IMR-90 (cell line): ENCODE results near the gene GADL1. TPM values are rescaled to one million over a fixed set of nuclear protein-coding genes. Genes with fewer than 3 reads are reported as not detected.

ENCODE experiments used
- ATAC-seq: fragments of 200-7000 bp; cut with Tn5 transposase; 2 replicates; pipeline ENCODE4 v1.9.1; 2020; ENCODE audit warnings: low read depth, mild to moderate bottlenecking, moderate library complexity
- BruUV-seq: library from RNA; stranded (reverse); fragments of 400-500 nt; replicated peaks from 2 replicates; lab custom pipeline; 2021; lab: Mats Ljungman, UMichigan
- CTCF ChIA-PET: fragments of 300-600 bp; formaldehyde crosslinking; extraction: SDS; loops from one replicate; lab custom pipeline; 2021; ENCODE audit warnings: antibody characterized with exemption; lab: Yijun Ruan, JAX
- POLR2A ChIA-PET: fragments of 300-600 bp; sonication (Branson Sonifier 250); formaldehyde crosslinking; loops from one replicate; lab custom pipeline; 2022; ENCODE audit warnings: antibody characterized with exemption; ENCODE audit not compliant: unreplicated experiment; lab: Charles Lee
- DNase-seq: peaks from one replicate; pipeline ENCODE4 v3.0.0; 2013
- H2AFZ ChIP-seq: replicated peaks from 2 replicates; pipeline ENCODE3; 2013; ENCODE audit warnings: low read length, mild to moderate bottlenecking; ENCODE audit not compliant: poor library complexity
- H2AK5ac ChIP-seq: 2 replicates; pipeline ENCODE4 v1.6.1; 2013; ENCODE audit warnings: low read depth, low read length, inconsistent platforms
- H2AK9ac ChIP-seq: replicated peaks from 2 replicates; pipeline ENCODE3; 2013; ENCODE audit warnings: mild to moderate bottlenecking, low read depth, low read length, moderate library complexity; ENCODE audit not compliant: poor library complexity
- H2BK120ac ChIP-seq: 2 replicates; pipeline ENCODE4 v1.6.1; 2013; ENCODE audit warnings: low read depth, low read length, inconsistent platforms
- H2BK15ac ChIP-seq: 3 replicates; pipeline ENCODE4 v1.6.1; 2013; ENCODE audit warnings: low read depth, low read length, inconsistent platforms
- H2BK20ac ChIP-seq: 2 replicates; pipeline ENCODE4 v1.6.1; 2013; ENCODE audit warnings: low read depth, mild to moderate bottlenecking, inconsistent platforms, low read length, moderate library complexity
- H2BK5ac ChIP-seq: 2 replicates; pipeline ENCODE4 v1.6.1; 2013; ENCODE audit warnings: mild to moderate bottlenecking, low read depth, low read length, inconsistent platforms; ENCODE audit not compliant: poor library complexity, severe bottlenecking
- H3K14ac ChIP-seq: replicated peaks from 2 replicates; pipeline ENCODE4 v1.6.1; 2013; ENCODE audit warnings: low read depth, low read length, inconsistent platforms
- H3K18ac ChIP-seq: 2 replicates; pipeline ENCODE4 v1.6.1; 2013; ENCODE audit warnings: low read depth, low read length, control low read depth
- H3K23ac ChIP-seq: 2 replicates; pipeline ENCODE4 v1.6.1; 2013; ENCODE audit warnings: low read depth, low read length, inconsistent platforms
- H3K27ac ChIP-seq: 2 replicates; pipeline ENCODE4 v1.5.1; 2013; ENCODE audit warnings: mild to moderate bottlenecking, control low read depth, low read length; ENCODE audit not compliant: insufficient read depth
- H3K27me3 ChIP-seq: 2 replicates; pipeline ENCODE4 v1.6.1; 2013; ENCODE audit warnings: low read length; ENCODE audit not compliant: control insufficient read depth, insufficient read depth
- H3K36me3 ChIP-seq: 2 replicates; pipeline ENCODE4 v1.6.1; 2013; ENCODE audit warnings: low read length, mixed read lengths; ENCODE audit not compliant: control insufficient read depth, insufficient read depth
- H3K4ac ChIP-seq: 2 replicates; pipeline ENCODE4 v1.6.1; 2013; ENCODE audit warnings: low read depth, low read length, inconsistent platforms
- H3K4me1 ChIP-seq: 2 replicates; pipeline ENCODE4 v1.6.1; 2013; ENCODE audit warnings: low read length, mixed read lengths; ENCODE audit not compliant: control insufficient read depth, insufficient read depth
- H3K4me2 ChIP-seq: 2 replicates; pipeline ENCODE4 v1.6.1; 2013; ENCODE audit warnings: low read depth, mild to moderate bottlenecking, control low read depth, low read length, moderate library complexity
- H3K4me3 ChIP-seq: 2 replicates; pipeline ENCODE4 v1.5.1; 2013; ENCODE audit warnings: low read depth, mild to moderate bottlenecking, control low read depth, low read length, moderate library complexity; ENCODE audit not compliant: insufficient read depth
- H3K56ac ChIP-seq: 2 replicates; pipeline ENCODE4 v1.6.1; 2013; ENCODE audit warnings: low read length, inconsistent platforms; ENCODE audit not compliant: insufficient read depth; ENCODE audit errors: extremely low read depth
- H3K79me1 ChIP-seq, 2 experiments: 2 replicates each; pipeline ENCODE4 v1.6.1; 2013; ENCODE audit warnings: low read length in 2 of 2, inconsistent platforms in 1 of 2, low read depth in 1 of 2
- H3K9ac ChIP-seq: 2 replicates; pipeline ENCODE4 v1.6.1; 2013; ENCODE audit warnings: low read depth, low read length, control low read depth
- H3K9me1 ChIP-seq: 2 replicates; pipeline ENCODE4 v1.6.1; 2013; ENCODE audit warnings: low read length, inconsistent platforms; ENCODE audit not compliant: insufficient read depth
- H3K9me3 ChIP-seq: 2 replicates; pipeline ENCODE4 v1.6.1; 2013; ENCODE audit warnings: low read length; ENCODE audit not compliant: control insufficient read depth, insufficient read depth
- H4K20me1 ChIP-seq: 2 replicates; pipeline ENCODE4 v1.6.1; 2013; ENCODE audit warnings: low read length, inconsistent platforms; ENCODE audit not compliant: insufficient read depth
- H4K5ac ChIP-seq: 2 replicates; pipeline ENCODE4 v1.6.1; 2013; ENCODE audit warnings: mild to moderate bottlenecking, low read depth, low read length, control low read depth
- H4K8ac ChIP-seq, 2 experiments: 2 replicates each; pipeline ENCODE4 v1.6.1; 2013; ENCODE audit warnings: low read depth in 2 of 2, low read length in 2 of 2, control low read depth in 1 of 2, inconsistent platforms in 1 of 2
- H4K91ac ChIP-seq: 2 replicates; pipeline ENCODE4 v1.6.1; 2013; ENCODE audit warnings: low read depth, low read length, inconsistent platforms; ENCODE audit not compliant: insufficient read depth
- BHLHE40 ChIP-seq: fragments of 150-350 bp; IDR thresholded peaks from 2 replicates; pipeline ENCODE4 v1.6.1; 2016; ENCODE audit warnings: mild to moderate bottlenecking, low read depth, low read length
- CEBPB ChIP-seq: IDR thresholded peaks from 2 replicates; pipeline ENCODE4 v1.6.1; 2012; ENCODE audit warnings: low read depth, low read length, improper control_type of control experiment
- CHD1 ChIP-seq: IDR thresholded peaks from 2 replicates; pipeline ENCODE4 v1.6.1; 2012; ENCODE audit warnings: low read depth, low read length, improper control_type of control experiment
- CTCF ChIP-seq: conservative IDR thresholded peaks from 2 replicates; pipeline ENCODE4 v1.5.1; 2012; ENCODE audit warnings: mild to moderate bottlenecking, low read depth, low read length, improper control_type of control experiment
- FOS ChIP-seq: fragments of 150-350 bp; IDR thresholded peaks from 2 replicates; pipeline ENCODE4 v1.6.1; 2016; ENCODE audit warnings: low read depth, low read length
- MAFK ChIP-seq: IDR thresholded peaks from 2 replicates; pipeline ENCODE4 v1.6.1; 2012; ENCODE audit warnings: low read depth, low read length, improper control_type of control experiment
- MAZ ChIP-seq: IDR thresholded peaks from 2 replicates; pipeline ENCODE4 v1.6.1; 2012; ENCODE audit warnings: low read depth, mild to moderate bottlenecking, low read length, improper control_type of control experiment, moderate library complexity, borderline replicate concordance
- MXI1 ChIP-seq: IDR thresholded peaks from 2 replicates; pipeline ENCODE4 v1.6.1; 2012; ENCODE audit warnings: low read depth, mild to moderate bottlenecking, low read length, moderate library complexity, borderline replicate concordance
- NFE2L2 ChIP-seq: fragments of 150-350 bp; IDR thresholded peaks from 2 replicates; pipeline ENCODE4 v1.6.1; 2016; ENCODE audit warnings: low read depth, mild to moderate bottlenecking, low read length
- POLR2A ChIP-seq: IDR thresholded peaks from 2 replicates; pipeline ENCODE4 v1.6.1; 2012; ENCODE audit warnings: mild to moderate bottlenecking, low read depth, low read length
- RAD21 ChIP-seq: IDR thresholded peaks from 2 replicates; pipeline ENCODE4 v1.6.1; 2012; ENCODE audit warnings: low read length, improper control_type of control experiment
- RCOR1 ChIP-seq: IDR thresholded peaks from 2 replicates; pipeline ENCODE4 v1.6.1; 2012; ENCODE audit warnings: mild to moderate bottlenecking, low read length, improper control_type of control experiment; ENCODE audit not compliant: insufficient replicate concordance
- RFX5 ChIP-seq: IDR thresholded peaks from 2 replicates; pipeline ENCODE4 v1.8.0; 2012; ENCODE audit warnings: low read depth, mild to moderate bottlenecking, low read length, moderate library complexity
- SMC3 ChIP-seq: fragments of 150-350 bp; IDR thresholded peaks from 2 replicates; pipeline ENCODE4 v1.6.1; 2016; ENCODE audit warnings: low read depth, mild to moderate bottlenecking, antibody characterized with exemption, low read length, moderate library complexity
- USF2 ChIP-seq: fragments of 150-350 bp; IDR thresholded peaks from 2 replicates; pipeline ENCODE4 v1.6.1; 2017; ENCODE audit warnings: mild to moderate bottlenecking, antibody characterized with exemption, low read length, low read depth
- WGBS, 2 experiments: methylation state at CpG; one replicate each; pipeline versions ENCODE4 v1.1.5 to v1.1.7; 2013; ENCODE audit warnings: missing lambda C conversion rate in 2 of 2; ENCODE audit not compliant: insufficient read length in 1 of 2; ENCODE audit errors: extremely low coverage in 2 of 2; 5-methylcytosine and 5-hydroxymethylcytosine counted together
- dilution Hi-C: fragments of 300-500 bp; cut with HindIII; formaldehyde crosslinking; loops from one replicate; pipeline ENCODE4 v1.14.3; 2018; ENCODE audit warnings: low sequenced_read_pairs; ENCODE audit not compliant: unreplicated experiment
- in situ Hi-C: fragments of 300-500 bp; cut with MboI; formaldehyde crosslinking; loops from 3 replicates; pipeline ENCODE4 v1.14.3; 2019; ENCODE audit warnings: low sequenced_read_pairs, inconsistent platforms, mixed read lengths
- intact Hi-C: fragments of 100-400 bp; cut with micrococcal nuclease; formaldehyde crosslinking; loops from 2 replicates; pipeline ENCODE4 v1.10.0; 2022
- polyA plus RNA-seq, 3 experiments: library from polyadenylated mRNA; depleted of rRNA; stranded (reverse); fragments of >200 nt; gene quantifications; 2 replicates each; pipeline ENCODE4 v1.2.3, GENCODE V29; 2012; ENCODE audit warnings: low replicate concordance in 1 of 3
- total RNA-seq: library from RNA; depleted of rRNA; stranded (reverse); fragments of >200 nt; gene quantifications from 2 replicates; pipeline ENCODE4 v1.2.3, GENCODE V29; 2012
- TF ChIP-seq, protein P1 (sequence below): fragments of 150-350 bp; IDR thresholded peaks from 2 replicates; pipeline ENCODE4 v1.6.1; 2016; ENCODE audit warnings: low read depth, mild to moderate bottlenecking, low read length, moderate library complexity, borderline replicate concordance

GADL1 gene
- total and polyA plus RNA-seq, 2 of the 4 experiments (the other 2 are of a cell fraction) = not detected

- H3K18ac ChIP-seq = no peak overlapping the region
- TF ChIP-seq BHLHE40 (no peak), FOS (no peak), CHD1 (no peak), CTCF (no peak), MAFK (no peak), MAZ (no peak), RFX5 (no peak), POLR2A (no peak), MXI1 (no peak), RCOR1 (no peak), SMC3 (no peak), NFE2L2 (no peak), USF2 (no peak), RAD21 (no peak), CEBPB (no peak)
- TF ChIP-seq, protein P1, sequence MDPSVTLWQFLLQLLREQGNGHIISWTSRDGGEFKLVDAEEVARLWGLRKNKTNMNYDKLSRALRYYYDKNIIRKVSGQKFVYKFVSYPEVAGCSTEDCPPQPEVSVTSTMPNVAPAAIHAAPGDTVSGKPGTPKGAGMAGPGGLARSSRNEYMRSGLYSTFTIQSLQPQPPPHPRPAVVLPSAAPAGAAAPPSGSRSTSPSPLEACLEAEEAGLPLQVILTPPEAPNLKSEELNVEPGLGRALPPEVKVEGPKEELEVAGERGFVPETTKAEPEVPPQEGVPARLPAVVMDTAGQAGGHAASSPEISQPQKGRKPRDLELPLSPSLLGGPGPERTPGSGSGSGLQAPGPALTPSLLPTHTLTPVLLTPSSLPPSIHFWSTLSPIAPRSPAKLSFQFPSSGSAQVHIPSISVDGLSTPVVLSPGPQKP = no peak
- CTCF ChIA-PET = no interaction called here
These were observed 67.9 kb downstream of the GADL1 start for GRCh38 chr3:30826531-30826942.

More at GRCh38 chr3:30826531-30826942, 67.9 kb downstream of the GADL1 start:
- H3K23ac ChIP-seq = no peak overlapping the region
- H3K56ac ChIP-seq = no peak overlapping the region
- no peaks in the 10 kb centered on the region for H3K36me3 ChIP-seq
- dilution Hi-C loops (no loop called here), intact Hi-C loops (loop anchor here (5.0 kb wide), 1 partner anchor 419 kb away; no protein-coding TSS in a partner anchor), in situ Hi-C loops (no loop called here)
- no peak overlapping the region for H3K4me2 ChIP-seq
- no peak overlapping the region for H4K91ac ChIP-seq
- H2AFZ ChIP-seq = no peak overlapping the region
- H3K9me1 ChIP-seq = no peaks in the 10 kb centered on the region
- no peak overlapping the region for H3K27ac ChIP-seq
- no peaks in the 10 kb centered on the region for H3K4me1 ChIP-seq
- H2BK120ac ChIP-seq = no peak overlapping the region
- H2BK15ac ChIP-seq = no peak overlapping the region
- H3K79me1 ChIP-seq = no peaks in the 10 kb centered on the region
- DNase-seq (no peak), ATAC-seq (no peak)
- no peak overlapping the region for H3K9ac ChIP-seq
- H2BK5ac ChIP-seq = no peak overlapping the region
- no peak overlapping the region for H3K4ac ChIP-seq
- no TSS peak for BruUV-seq
- no peak overlapping the region for H2AK9ac ChIP-seq
- no peak overlapping the region for H3K4me3 ChIP-seq
- no peaks in the 10 kb centered on the region for H4K20me1 ChIP-seq
- POLR2A ChIA-PET = no interaction called here
- no peak overlapping the region for H3K14ac ChIP-seq
- no peak overlapping the region for H4K5ac ChIP-seq
- H3K27me3 ChIP-seq = no peaks in the 10 kb centered on the region
- H2AK5ac ChIP-seq = no peak overlapping the region
- WGBS, 2 experiments = no CpG with 5 or more reads among the region's 2 CpGs
- no peak overlapping the region for H2BK20ac ChIP-seq
- no peaks in the 10 kb centered on the region for H3K9me3 ChIP-seq
- no peak overlapping the region for H4K8ac ChIP-seq
